IMR-90 (cell line): ENCODE measurements around the gene ATP9B. TPM values are rescaled to one million over a fixed set of nuclear protein-coding genes. Genes with fewer than 3 reads are reported as not detected.

Experiments used
- ATAC-seq: fragments of 200-7000 bp; cut with Tn5 transposase; 2 replicates; pipeline ENCODE4 v1.9.1; 2020; ENCODE audit warnings: low read depth, mild to moderate bottlenecking, moderate library complexity
- BruUV-seq: library from RNA; stranded (reverse); fragments of 400-500 nt; replicated peaks from 2 replicates; lab custom pipeline; 2021; lab: Mats Ljungman, UMichigan
- CTCF ChIA-PET: fragments of 300-600 bp; formaldehyde crosslinking; extraction: SDS; loops from one replicate; lab custom pipeline; 2021; ENCODE audit warnings: antibody characterized with exemption; lab: Yijun Ruan, JAX
- POLR2A ChIA-PET: fragments of 300-600 bp; sonication (Branson Sonifier 250); formaldehyde crosslinking; loops from one replicate; lab custom pipeline; 2022; ENCODE audit warnings: antibody characterized with exemption; ENCODE audit not compliant: unreplicated experiment; lab: Charles Lee
- DNase-seq: peaks from one replicate; pipeline ENCODE4 v3.0.0; 2013
- H2AFZ ChIP-seq: replicated peaks from 2 replicates; pipeline ENCODE3; 2013; ENCODE audit warnings: low read length, mild to moderate bottlenecking; ENCODE audit not compliant: poor library complexity
- H2AK5ac ChIP-seq: 2 replicates; pipeline ENCODE4 v1.6.1; 2013; ENCODE audit warnings: low read depth, low read length, inconsistent platforms
- H2AK9ac ChIP-seq: replicated peaks from 2 replicates; pipeline ENCODE3; 2013; ENCODE audit warnings: mild to moderate bottlenecking, low read depth, low read length, moderate library complexity; ENCODE audit not compliant: poor library complexity
- H2BK120ac ChIP-seq: 2 replicates; pipeline ENCODE4 v1.6.1; 2013; ENCODE audit warnings: low read depth, low read length, inconsistent platforms
- H2BK15ac ChIP-seq: 3 replicates; pipeline ENCODE4 v1.6.1; 2013; ENCODE audit warnings: low read depth, low read length, inconsistent platforms
- H2BK20ac ChIP-seq: 2 replicates; pipeline ENCODE4 v1.6.1; 2013; ENCODE audit warnings: low read depth, mild to moderate bottlenecking, inconsistent platforms, low read length, moderate library complexity
- H2BK5ac ChIP-seq: 2 replicates; pipeline ENCODE4 v1.6.1; 2013; ENCODE audit warnings: mild to moderate bottlenecking, low read depth, low read length, inconsistent platforms; ENCODE audit not compliant: poor library complexity, severe bottlenecking
- H3K14ac ChIP-seq: replicated peaks from 2 replicates; pipeline ENCODE4 v1.6.1; 2013; ENCODE audit warnings: low read depth, low read length, inconsistent platforms
- H3K18ac ChIP-seq: 2 replicates; pipeline ENCODE4 v1.6.1; 2013; ENCODE audit warnings: low read depth, low read length, control low read depth
- H3K23ac ChIP-seq: 2 replicates; pipeline ENCODE4 v1.6.1; 2013; ENCODE audit warnings: low read depth, low read length, inconsistent platforms
- H3K27ac ChIP-seq: 2 replicates; pipeline ENCODE4 v1.5.1; 2013; ENCODE audit warnings: mild to moderate bottlenecking, control low read depth, low read length; ENCODE audit not compliant: insufficient read depth
- H3K27me3 ChIP-seq: 2 replicates; pipeline ENCODE4 v1.6.1; 2013; ENCODE audit warnings: low read length; ENCODE audit not compliant: control insufficient read depth, insufficient read depth
- H3K36me3 ChIP-seq: 2 replicates; pipeline ENCODE4 v1.6.1; 2013; ENCODE audit warnings: low read length, mixed read lengths; ENCODE audit not compliant: control insufficient read depth, insufficient read depth
- H3K4ac ChIP-seq: 2 replicates; pipeline ENCODE4 v1.6.1; 2013; ENCODE audit warnings: low read depth, low read length, inconsistent platforms
- H3K4me1 ChIP-seq: 2 replicates; pipeline ENCODE4 v1.6.1; 2013; ENCODE audit warnings: low read length, mixed read lengths; ENCODE audit not compliant: control insufficient read depth, insufficient read depth
- H3K4me2 ChIP-seq: 2 replicates; pipeline ENCODE4 v1.6.1; 2013; ENCODE audit warnings: low read depth, mild to moderate bottlenecking, control low read depth, low read length, moderate library complexity
- H3K4me3 ChIP-seq: 2 replicates; pipeline ENCODE4 v1.5.1; 2013; ENCODE audit warnings: low read depth, mild to moderate bottlenecking, control low read depth, low read length, moderate library complexity; ENCODE audit not compliant: insufficient read depth
- H3K56ac ChIP-seq: 2 replicates; pipeline ENCODE4 v1.6.1; 2013; ENCODE audit warnings: low read length, inconsistent platforms; ENCODE audit not compliant: insufficient read depth; ENCODE audit errors: extremely low read depth
- H3K79me1 ChIP-seq, 2 experiments: 2 replicates each; pipeline ENCODE4 v1.6.1; 2013; ENCODE audit warnings: low read length in 2 of 2, inconsistent platforms in 1 of 2, low read depth in 1 of 2
- H3K9ac ChIP-seq: 2 replicates; pipeline ENCODE4 v1.6.1; 2013; ENCODE audit warnings: low read depth, low read length, control low read depth
- H3K9me1 ChIP-seq: 2 replicates; pipeline ENCODE4 v1.6.1; 2013; ENCODE audit warnings: low read length, inconsistent platforms; ENCODE audit not compliant: insufficient read depth
- H3K9me3 ChIP-seq: 2 replicates; pipeline ENCODE4 v1.6.1; 2013; ENCODE audit warnings: low read length; ENCODE audit not compliant: control insufficient read depth, insufficient read depth
- H4K20me1 ChIP-seq: 2 replicates; pipeline ENCODE4 v1.6.1; 2013; ENCODE audit warnings: low read length, inconsistent platforms; ENCODE audit not compliant: insufficient read depth
- H4K5ac ChIP-seq: 2 replicates; pipeline ENCODE4 v1.6.1; 2013; ENCODE audit warnings: mild to moderate bottlenecking, low read depth, low read length, control low read depth
- H4K8ac ChIP-seq, 2 experiments: 2 replicates each; pipeline ENCODE4 v1.6.1; 2013; ENCODE audit warnings: low read depth in 2 of 2, low read length in 2 of 2, control low read depth in 1 of 2, inconsistent platforms in 1 of 2
- H4K91ac ChIP-seq: 2 replicates; pipeline ENCODE4 v1.6.1; 2013; ENCODE audit warnings: low read depth, low read length, inconsistent platforms; ENCODE audit not compliant: insufficient read depth
- BHLHE40 ChIP-seq: fragments of 150-350 bp; IDR thresholded peaks from 2 replicates; pipeline ENCODE4 v1.6.1; 2016; ENCODE audit warnings: mild to moderate bottlenecking, low read depth, low read length
- CEBPB ChIP-seq: IDR thresholded peaks from 2 replicates; pipeline ENCODE4 v1.6.1; 2012; ENCODE audit warnings: low read depth, low read length, improper control_type of control experiment
- CHD1 ChIP-seq: IDR thresholded peaks from 2 replicates; pipeline ENCODE4 v1.6.1; 2012; ENCODE audit warnings: low read depth, low read length, improper control_type of control experiment
- ELK1 ChIP-seq: fragments of 150-350 bp; IDR thresholded peaks from 2 replicates; pipeline ENCODE4 v1.6.1; 2016; ENCODE audit warnings: low read depth, mild to moderate bottlenecking, low read length, moderate library complexity, borderline replicate concordance
- FOS ChIP-seq: fragments of 150-350 bp; IDR thresholded peaks from 2 replicates; pipeline ENCODE4 v1.6.1; 2016; ENCODE audit warnings: low read depth, low read length
- MAFK ChIP-seq: IDR thresholded peaks from 2 replicates; pipeline ENCODE4 v1.6.1; 2012; ENCODE audit warnings: low read depth, low read length, improper control_type of control experiment
- MAZ ChIP-seq: IDR thresholded peaks from 2 replicates; pipeline ENCODE4 v1.6.1; 2012; ENCODE audit warnings: low read depth, mild to moderate bottlenecking, low read length, improper control_type of control experiment, moderate library complexity, borderline replicate concordance
- MXI1 ChIP-seq: IDR thresholded peaks from 2 replicates; pipeline ENCODE4 v1.6.1; 2012; ENCODE audit warnings: low read depth, mild to moderate bottlenecking, low read length, moderate library complexity, borderline replicate concordance
- NFE2L2 ChIP-seq: fragments of 150-350 bp; IDR thresholded peaks from 2 replicates; pipeline ENCODE4 v1.6.1; 2016; ENCODE audit warnings: low read depth, mild to moderate bottlenecking, low read length
- POLR2A ChIP-seq: IDR thresholded peaks from 2 replicates; pipeline ENCODE4 v1.6.1; 2012; ENCODE audit warnings: mild to moderate bottlenecking, low read depth, low read length
- RAD21 ChIP-seq: IDR thresholded peaks from 2 replicates; pipeline ENCODE4 v1.6.1; 2012; ENCODE audit warnings: low read length, improper control_type of control experiment
- RCOR1 ChIP-seq: IDR thresholded peaks from 2 replicates; pipeline ENCODE4 v1.6.1; 2012; ENCODE audit warnings: mild to moderate bottlenecking, low read length, improper control_type of control experiment; ENCODE audit not compliant: insufficient replicate concordance
- RFX5 ChIP-seq: IDR thresholded peaks from 2 replicates; pipeline ENCODE4 v1.8.0; 2012; ENCODE audit warnings: low read depth, mild to moderate bottlenecking, low read length, moderate library complexity
- SMC3 ChIP-seq: fragments of 150-350 bp; IDR thresholded peaks from 2 replicates; pipeline ENCODE4 v1.6.1; 2016; ENCODE audit warnings: low read depth, mild to moderate bottlenecking, antibody characterized with exemption, low read length, moderate library complexity
- WGBS, 2 experiments: methylation state at CpG; one replicate each; pipeline versions ENCODE4 v1.1.5 to v1.1.7; 2013; ENCODE audit warnings: missing lambda C conversion rate in 2 of 2; ENCODE audit not compliant: insufficient read length in 1 of 2; ENCODE audit errors: extremely low coverage in 2 of 2; 5-methylcytosine and 5-hydroxymethylcytosine counted together
- dilution Hi-C: fragments of 300-500 bp; cut with HindIII; formaldehyde crosslinking; loops from one replicate; pipeline ENCODE4 v1.14.3; 2018; ENCODE audit warnings: low sequenced_read_pairs; ENCODE audit not compliant: unreplicated experiment
- in situ Hi-C: fragments of 300-500 bp; cut with MboI; formaldehyde crosslinking; loops from 3 replicates; pipeline ENCODE4 v1.14.3; 2019; ENCODE audit warnings: low sequenced_read_pairs, inconsistent platforms, mixed read lengths
- intact Hi-C: fragments of 100-400 bp; cut with micrococcal nuclease; formaldehyde crosslinking; loops from 2 replicates; pipeline ENCODE4 v1.10.0; 2022
- polyA plus RNA-seq, 3 experiments: library from polyadenylated mRNA; depleted of rRNA; stranded (reverse); fragments of >200 nt; gene quantifications; 2 replicates each; pipeline ENCODE4 v1.2.3, GENCODE V29; 2012; ENCODE audit warnings: low replicate concordance in 1 of 3
- total RNA-seq: library from RNA; depleted of rRNA; stranded (reverse); fragments of >200 nt; gene quantifications from 2 replicates; pipeline ENCODE4 v1.2.3, GENCODE V29; 2012
- TF ChIP-seq, protein P1 (sequence below): conservative IDR thresholded peaks from 2 replicates; pipeline ENCODE4 v1.5.1; 2012; ENCODE audit warnings: mild to moderate bottlenecking, low read depth, low read length, improper control_type of control experiment
- TF ChIP-seq, protein P2 (sequence below): fragments of 150-350 bp; IDR thresholded peaks from 2 replicates; pipeline ENCODE4 v1.6.1; 2017; ENCODE audit warnings: mild to moderate bottlenecking, antibody characterized with exemption, low read length, low read depth

ATP9B gene
- total and polyA plus RNA-seq, 2 of the 4 experiments (the other 2 are of a cell fraction): 11.0 to 11.5 TPM

DNA sequence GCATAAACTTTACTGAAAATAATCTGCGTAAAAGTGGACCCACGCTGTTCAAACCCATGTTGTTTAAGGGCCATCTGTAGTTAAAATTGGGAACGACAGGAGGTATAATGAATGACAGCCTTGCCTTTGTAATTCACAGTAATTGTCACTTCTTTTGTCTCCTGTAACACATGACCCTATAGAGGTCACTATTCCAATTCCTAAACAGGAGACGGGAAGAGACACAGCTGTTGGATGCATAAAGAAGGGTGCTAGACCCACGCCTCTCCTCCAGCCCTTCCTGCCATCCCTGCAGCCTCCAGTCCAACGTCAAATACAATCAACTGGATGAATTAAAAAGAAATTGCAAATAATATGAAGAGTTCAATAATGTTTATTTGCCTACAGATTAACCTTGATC, 263.5 kb downstream of the ATP9B start:
- intact Hi-C loops (no loop called here), dilution Hi-C loops (no loop called here), in situ Hi-C loops (no loop called here)
- TF ChIP-seq, protein P1, sequence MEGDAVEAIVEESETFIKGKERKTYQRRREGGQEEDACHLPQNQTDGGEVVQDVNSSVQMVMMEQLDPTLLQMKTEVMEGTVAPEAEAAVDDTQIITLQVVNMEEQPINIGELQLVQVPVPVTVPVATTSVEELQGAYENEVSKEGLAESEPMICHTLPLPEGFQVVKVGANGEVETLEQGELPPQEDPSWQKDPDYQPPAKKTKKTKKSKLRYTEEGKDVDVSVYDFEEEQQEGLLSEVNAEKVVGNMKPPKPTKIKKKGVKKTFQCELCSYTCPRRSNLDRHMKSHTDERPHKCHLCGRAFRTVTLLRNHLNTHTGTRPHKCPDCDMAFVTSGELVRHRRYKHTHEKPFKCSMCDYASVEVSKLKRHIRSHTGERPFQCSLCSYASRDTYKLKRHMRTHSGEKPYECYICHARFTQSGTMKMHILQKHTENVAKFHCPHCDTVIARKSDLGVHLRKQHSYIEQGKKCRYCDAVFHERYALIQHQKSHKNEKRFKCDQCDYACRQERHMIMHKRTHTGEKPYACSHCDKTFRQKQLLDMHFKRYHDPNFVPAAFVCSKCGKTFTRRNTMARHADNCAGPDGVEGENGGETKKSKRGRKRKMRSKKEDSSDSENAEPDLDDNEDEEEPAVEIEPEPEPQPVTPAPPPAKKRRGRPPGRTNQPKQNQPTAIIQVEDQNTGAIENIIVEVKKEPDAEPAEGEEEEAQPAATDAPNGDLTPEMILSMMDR: no peak
- TF ChIP-seq, protein P2, sequence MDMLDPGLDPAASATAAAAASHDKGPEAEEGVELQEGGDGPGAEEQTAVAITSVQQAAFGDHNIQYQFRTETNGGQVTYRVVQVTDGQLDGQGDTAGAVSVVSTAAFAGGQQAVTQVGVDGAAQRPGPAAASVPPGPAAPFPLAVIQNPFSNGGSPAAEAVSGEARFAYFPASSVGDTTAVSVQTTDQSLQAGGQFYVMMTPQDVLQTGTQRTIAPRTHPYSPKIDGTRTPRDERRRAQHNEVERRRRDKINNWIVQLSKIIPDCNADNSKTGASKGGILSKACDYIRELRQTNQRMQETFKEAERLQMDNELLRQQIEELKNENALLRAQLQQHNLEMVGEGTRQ: no peak
- TF ChIP-seq BHLHE40: no peak
- TF ChIP-seq POLR2A: no peak
- TF ChIP-seq MAZ: no peak
- TF ChIP-seq RFX5: no peak
- no peak for TF ChIP-seq ELK1
- no peak for TF ChIP-seq MAFK
- TF ChIP-seq FOS: no peak
- no peak for TF ChIP-seq RCOR1
- no peak for TF ChIP-seq RAD21
- no peak for TF ChIP-seq MXI1
- no peak for TF ChIP-seq NFE2L2
- no peak for TF ChIP-seq CHD1
- no peak for TF ChIP-seq SMC3
- no peak for TF ChIP-seq CEBPB
- no peak overlapping the region for H3K4me3 ChIP-seq
- no peak overlapping the region for H4K8ac ChIP-seq
- POLR2A ChIA-PET: no interaction called here
- H3K4me1 ChIP-seq: no peaks in the 10 kb centered on the region
- H3K9ac ChIP-seq: no peak overlapping the region
- H2BK15ac ChIP-seq: no peak overlapping the region
- H3K23ac ChIP-seq: no peak overlapping the region
- no peak overlapping the region for H3K14ac ChIP-seq
- no peak overlapping the region for H3K27ac ChIP-seq
- H3K56ac ChIP-seq: no peak overlapping the region
- no peak for DNase-seq
- no peak overlapping the region for H4K91ac ChIP-seq
- H4K5ac ChIP-seq: no peak overlapping the region
- no peak overlapping the region for H3K4me2 ChIP-seq
- H2BK5ac ChIP-seq: no peak overlapping the region
- no peak overlapping the region for H2AK5ac ChIP-seq
- H3K79me1 ChIP-seq: no peaks in the 10 kb centered on the region
- no TSS peak for BruUV-seq
- CTCF ChIA-PET: no interaction called here
- H3K9me3 ChIP-seq: no peaks in the 10 kb centered on the region
- H2BK20ac ChIP-seq: no peak overlapping the region
- no peak overlapping the region for H3K4ac ChIP-seq
- no peaks in the 10 kb centered on the region for H4K20me1 ChIP-seq
- H3K36me3 ChIP-seq: peaks cover 12% of the 10 kb centered on the region
- no peak overlapping the region for H3K18ac ChIP-seq
- no peak for ATAC-seq
- no peak overlapping the region for H2AFZ ChIP-seq
- WGBS, 2 experiments: no CpG with 5 or more reads among the region's 6 CpGs
- no peak overlapping the region for H2AK9ac ChIP-seq
- no peaks in the 10 kb centered on the region; the same call in 1 of the 2 replicates for H3K9me1 ChIP-seq
- H3K27me3 ChIP-seq: no peaks in the 10 kb centered on the region
- H2BK120ac ChIP-seq: no peak overlapping the region
